Measurements from ENCODE around the gene PELO.
A peak's percentile ranks its signal among the peaks of the same experiment; 100 is the strongest.
"Not testable (repeated sequence)": the region's sequence is repeated elsewhere in the genome, so short reads cannot be mapped to it uniquely, and the experiment has no call there.

PELO gene

DNA sequence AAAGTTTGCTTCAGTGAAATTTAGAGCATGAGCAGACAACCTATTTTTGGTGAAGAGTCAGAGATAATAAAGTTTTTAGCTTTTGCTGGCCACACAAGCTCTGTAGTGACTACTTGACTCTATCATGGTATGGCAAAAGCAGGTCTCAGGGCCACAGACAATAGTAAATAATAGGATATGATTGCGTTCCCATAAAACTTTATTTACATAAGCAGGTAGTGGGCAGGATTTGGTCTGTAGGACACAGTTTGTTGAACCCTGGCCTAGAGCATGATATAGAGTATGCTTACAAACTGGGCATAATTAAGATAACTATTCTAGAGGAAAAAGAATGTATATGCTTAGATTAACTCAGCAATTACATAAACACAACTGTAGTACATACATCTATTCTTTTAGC lies 30.1 kb downstream of the PELO start:
- no peak for DNase-seq
- in situ Hi-C loops (cut with HindIII; ENCODE audit: low pct_ligation_motif_present, low pct_unique_long_range_greater_than_20kb, low sequenced_read_pairs): no loop called here

DNA sequence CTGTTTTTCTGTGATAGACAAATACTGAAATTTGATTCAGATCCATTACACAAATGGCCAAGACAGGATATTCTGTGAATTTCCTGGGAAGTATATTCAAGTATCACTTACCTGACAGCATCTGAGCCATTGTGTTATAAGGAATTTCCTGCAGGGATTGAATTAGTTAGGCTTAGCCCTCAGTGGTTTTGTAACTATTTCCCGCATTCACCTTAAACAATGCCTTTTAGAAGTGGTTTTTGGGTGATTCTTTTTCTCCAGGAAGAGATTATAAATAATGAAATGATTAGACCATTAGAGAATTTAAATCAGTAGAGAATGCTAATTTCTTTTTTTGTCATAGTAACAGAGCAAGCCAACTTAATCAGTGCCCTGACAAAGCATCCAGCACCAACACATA lies 30.6 kb downstream of the PELO start:
- DNase-seq: no peak
- in situ Hi-C loops (cut with HindIII; ENCODE audit: low pct_ligation_motif_present, low pct_unique_long_range_greater_than_20kb, low sequenced_read_pairs): no loop called here

DNA sequence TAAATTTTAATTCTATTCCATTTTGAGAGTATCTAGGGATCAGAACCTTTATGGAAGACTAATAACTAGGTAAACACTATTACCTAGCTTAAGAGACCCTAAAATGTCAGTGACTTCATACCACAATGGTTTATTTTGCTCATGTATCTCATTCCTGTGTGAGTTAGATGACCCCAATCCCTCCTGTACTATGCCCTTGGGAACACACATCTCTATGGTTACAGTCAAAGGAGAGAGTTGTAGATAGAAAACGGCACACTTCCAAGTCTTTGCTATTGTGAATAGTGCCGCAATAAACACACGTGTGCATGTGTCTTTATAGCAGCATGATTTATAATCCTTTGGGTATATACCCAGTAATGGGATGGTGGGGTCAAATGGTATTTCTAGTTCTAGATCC lies 31.1 kb downstream of the PELO start:
- DNase-seq; in situ Hi-C loops (cut with HindIII; ENCODE audit: low pct_ligation_motif_present, low pct_unique_long_range_greater_than_20kb, low sequenced_read_pairs): not testable (repeated sequence)

DNA sequence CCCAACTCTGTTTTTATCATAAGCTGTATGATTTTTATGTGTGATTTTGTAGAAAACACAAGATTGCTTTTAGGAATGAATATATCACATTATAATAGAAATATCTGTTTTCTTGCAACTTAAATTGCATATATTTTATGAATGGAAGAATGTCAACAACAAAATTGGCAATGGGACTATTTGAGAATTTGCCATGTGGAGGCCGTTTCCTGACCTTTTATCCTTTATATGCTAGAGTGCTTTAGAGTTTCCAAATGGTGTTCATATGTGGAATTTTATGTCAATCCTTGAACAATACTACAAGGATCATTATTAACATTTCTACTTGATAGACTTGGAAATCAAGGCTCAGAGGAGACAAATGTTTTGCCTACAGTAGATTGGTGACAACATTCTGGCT lies 34.2 kb downstream of the PELO start:
- no peak for DNase-seq
- in situ Hi-C loops (cut with HindIII; ENCODE audit: low pct_ligation_motif_present, low pct_unique_long_range_greater_than_20kb, low sequenced_read_pairs): no loop called here

DNA sequence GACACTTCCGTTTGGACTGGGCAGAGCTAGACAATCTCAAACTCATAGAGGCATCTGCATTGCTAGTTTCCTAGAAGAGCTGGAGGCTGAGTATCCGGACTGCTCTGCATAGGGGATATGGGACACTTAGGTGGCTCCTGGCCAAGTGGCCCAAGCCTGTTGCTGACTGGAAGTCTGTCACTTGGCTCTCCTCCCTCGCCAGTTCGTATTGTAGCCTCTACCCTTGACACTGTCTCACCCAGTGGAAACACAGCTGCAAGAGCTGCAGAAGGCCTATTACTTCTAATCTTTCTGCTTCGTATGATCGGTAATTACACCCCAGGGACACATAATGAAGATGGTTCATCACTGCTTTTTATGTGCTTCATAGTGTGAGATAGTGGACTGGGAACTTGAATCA lies 34.7 kb downstream of the PELO start:
- no peak for DNase-seq
- in situ Hi-C loops (cut with HindIII; ENCODE audit: low pct_ligation_motif_present, low pct_unique_long_range_greater_than_20kb, low sequenced_read_pairs): no loop called here

DNA sequence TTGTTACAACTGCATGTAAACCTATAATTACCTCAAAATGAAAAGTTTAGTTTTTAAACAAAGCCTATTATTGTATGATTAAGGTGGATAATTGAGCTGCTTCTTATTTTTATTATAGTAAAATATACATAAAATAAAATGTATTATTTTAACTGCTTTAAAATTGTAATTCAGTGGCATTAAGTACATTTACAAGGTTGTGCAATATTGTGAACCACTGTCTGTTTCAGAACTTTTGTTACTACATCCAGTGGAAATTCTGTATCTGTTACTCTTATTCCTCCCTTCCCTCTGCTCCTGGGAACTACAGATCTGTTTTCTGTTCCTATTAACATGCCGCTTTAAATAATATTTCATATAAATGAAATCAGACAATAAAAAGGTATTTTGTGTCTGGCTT lies 37.1 kb downstream of the PELO start:
- in situ Hi-C loops (cut with HindIII; ENCODE audit: low pct_ligation_motif_present, low pct_unique_long_range_greater_than_20kb, low sequenced_read_pairs): no loop called here
- DNase-seq: no peak

DNA sequence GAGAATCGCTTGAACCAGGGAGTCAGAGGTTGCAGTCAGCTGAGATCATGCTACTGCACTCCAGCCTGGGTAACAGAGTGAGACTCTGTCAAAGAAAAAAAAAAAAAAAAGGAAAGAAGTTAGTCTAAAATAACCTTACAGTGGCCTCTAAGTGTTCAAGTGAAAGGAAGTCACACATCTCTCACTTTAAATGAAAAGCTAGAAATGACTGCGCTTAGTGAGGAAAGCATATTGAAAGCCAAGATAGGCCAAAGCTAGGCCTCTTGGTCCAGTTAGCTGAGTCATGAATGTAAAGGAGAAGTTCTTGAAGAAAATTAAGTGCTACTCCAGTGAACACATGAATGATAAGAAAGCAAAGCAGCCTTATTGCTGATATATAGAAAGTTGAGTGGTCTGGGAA lies 38.1 kb downstream of the PELO start:
- in situ Hi-C loops (cut with HindIII; ENCODE audit: low pct_ligation_motif_present, low pct_unique_long_range_greater_than_20kb, low sequenced_read_pairs): no loop called here
- no peak for DNase-seq

DNA sequence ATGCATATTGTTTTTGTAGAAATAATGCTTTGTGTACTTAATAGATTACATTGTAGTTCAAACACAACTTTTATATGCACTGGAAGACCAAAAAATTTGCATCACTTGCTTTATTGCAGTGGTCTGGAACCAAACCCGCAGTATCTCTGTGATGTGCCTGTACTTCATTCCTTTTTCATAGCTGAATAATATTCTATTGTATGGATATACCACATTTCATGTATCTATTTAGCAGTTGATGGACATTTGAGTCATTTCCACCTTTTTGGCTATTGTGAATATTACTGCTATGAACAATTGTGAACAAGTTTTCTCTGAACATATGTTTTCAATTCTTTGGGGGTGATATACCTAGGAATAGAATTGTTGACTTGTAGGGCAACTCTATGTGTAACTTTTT lies 40.1 kb downstream of the PELO start:
- in situ Hi-C loops (cut with HindIII; ENCODE audit: low pct_ligation_motif_present, low pct_unique_long_range_greater_than_20kb, low sequenced_read_pairs): no loop called here
- no peak for DNase-seq

DNA sequence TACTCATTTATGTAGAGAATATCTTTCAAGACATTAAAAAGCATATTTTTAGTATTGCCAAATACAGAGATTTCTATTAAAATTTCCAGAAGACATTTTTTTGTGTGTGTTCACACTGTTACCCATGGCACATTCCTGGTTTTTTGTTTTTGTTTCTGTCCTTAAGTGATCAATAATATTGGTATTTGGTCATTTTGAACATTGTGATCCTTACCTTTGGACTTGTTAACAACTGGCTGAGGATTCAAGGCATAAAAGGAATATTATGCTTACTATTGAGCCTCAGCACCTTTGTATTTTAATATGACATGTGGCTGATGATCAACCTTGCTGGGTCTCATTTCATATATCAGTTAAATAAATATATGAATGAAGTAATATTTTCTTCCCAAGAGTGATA lies 41.9 kb downstream of the PELO start:
- in situ Hi-C loops (cut with HindIII; ENCODE audit: low pct_ligation_motif_present, low pct_unique_long_range_greater_than_20kb, low sequenced_read_pairs): no loop called here
- DNase-seq: no peak

DNA sequence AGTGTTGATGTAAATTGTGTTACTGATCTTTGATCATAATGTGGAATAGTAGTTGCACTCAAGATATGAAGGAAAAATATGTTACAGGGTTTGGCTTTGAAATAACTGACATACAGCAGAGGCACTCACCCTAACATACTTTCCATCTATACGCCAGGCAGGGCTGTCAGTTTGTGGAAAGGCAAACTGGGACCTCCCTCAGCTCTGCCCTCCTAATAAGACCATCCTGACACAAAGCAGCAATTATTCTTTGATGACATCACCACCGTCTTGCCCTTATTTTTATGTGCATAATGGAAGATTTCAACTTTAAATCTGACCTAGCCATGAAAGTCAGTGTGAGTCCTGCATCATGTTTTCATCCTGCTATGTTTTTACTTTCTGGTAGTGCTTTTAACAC lies 42.9 kb downstream of the PELO start:
- no peak for DNase-seq
- in situ Hi-C loops (cut with HindIII; ENCODE audit: low pct_ligation_motif_present, low pct_unique_long_range_greater_than_20kb, low sequenced_read_pairs): no loop called here

DNA sequence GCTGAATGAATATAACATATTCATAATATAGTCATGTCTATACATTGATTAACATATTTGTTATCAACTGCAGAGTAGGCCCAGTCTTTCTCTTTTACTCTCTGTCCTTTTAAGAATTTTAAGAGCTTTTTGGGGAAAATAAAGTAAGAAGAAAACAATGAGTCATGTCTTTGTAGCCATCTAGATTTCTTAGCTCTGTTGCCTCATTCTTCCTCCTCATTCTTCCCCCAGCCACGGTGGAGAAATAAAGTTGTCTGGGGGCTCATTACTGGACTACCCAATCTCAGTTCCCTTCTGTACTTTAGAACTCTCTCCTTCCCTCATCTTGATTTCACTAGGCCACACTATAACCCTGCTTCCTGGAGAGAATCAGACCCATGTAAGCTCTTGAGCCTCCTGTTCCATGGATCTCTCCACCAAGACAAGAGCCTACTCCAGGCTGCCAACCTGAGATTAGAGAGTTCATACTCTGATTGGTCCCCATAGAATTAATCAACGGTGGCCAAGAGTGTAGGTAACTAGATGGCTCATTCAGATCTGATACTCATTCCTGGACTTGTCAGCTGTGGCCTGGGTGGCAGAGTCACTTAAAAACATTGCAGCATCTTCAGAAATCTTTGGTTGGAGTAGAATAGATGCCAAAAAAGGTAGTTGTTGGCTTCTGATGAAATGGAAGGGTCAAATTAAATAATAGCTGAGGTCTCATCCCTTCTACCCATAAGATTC lies 44.2 kb downstream of the PELO start:
- no peak for DNase-seq
- in situ Hi-C loops (cut with HindIII; ENCODE audit: low pct_ligation_motif_present, low pct_unique_long_range_greater_than_20kb, low sequenced_read_pairs): no loop called here

DNA sequence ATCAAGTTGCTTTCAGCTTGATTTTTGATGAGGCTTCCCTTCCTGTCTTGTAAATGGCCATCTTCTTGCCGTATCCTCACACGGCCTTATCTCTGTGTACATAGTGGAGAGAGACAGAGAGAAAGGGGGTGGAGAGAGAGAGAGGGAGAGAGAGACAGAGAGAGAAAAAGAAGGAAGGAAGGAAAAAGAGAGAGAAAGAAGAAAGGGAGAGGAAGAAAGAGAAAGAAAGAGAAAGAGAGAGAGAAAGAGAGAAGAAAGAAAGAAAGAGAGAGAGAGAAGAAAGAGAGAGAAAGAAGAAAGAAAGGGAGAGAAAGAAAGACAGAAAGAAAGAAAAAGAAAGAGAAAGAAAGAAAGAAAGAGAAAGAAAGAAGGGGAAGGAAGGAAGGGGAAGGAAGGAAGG lies 46.6 kb downstream of the PELO start:
- in situ Hi-C loops (cut with HindIII; ENCODE audit: low pct_ligation_motif_present, low pct_unique_long_range_greater_than_20kb, low sequenced_read_pairs): no loop called here

DNA sequence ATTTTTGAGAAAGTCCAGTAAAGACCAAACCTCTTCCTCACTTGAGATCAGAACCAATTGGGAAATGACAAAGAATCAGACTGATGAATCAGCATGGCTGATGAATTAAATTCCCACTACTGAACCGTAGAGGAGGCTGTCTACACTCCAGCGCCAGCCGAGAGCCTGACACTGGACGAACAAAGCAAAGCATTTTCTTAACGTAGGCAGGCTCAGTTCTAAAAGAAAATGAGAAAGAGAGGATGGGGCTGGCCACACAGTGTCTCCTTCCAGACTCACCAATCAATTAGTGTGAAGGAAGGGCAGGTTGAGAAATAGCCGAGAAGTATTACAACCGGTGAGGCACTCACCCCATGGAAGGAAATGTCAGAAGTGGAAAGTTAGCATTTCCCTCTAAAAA lies 49.4 kb downstream of the PELO start:
- peak; percentile 84 for DNase-seq
- in situ Hi-C loops (cut with HindIII; ENCODE audit: low pct_ligation_motif_present, low pct_unique_long_range_greater_than_20kb, low sequenced_read_pairs): no loop called here

More for the DNA sequence above, 46.6 kb downstream of the PELO start:
- no peak for DNase-seq
